Measurements from ENCODE around the gene YTHDF2.

DNA sequence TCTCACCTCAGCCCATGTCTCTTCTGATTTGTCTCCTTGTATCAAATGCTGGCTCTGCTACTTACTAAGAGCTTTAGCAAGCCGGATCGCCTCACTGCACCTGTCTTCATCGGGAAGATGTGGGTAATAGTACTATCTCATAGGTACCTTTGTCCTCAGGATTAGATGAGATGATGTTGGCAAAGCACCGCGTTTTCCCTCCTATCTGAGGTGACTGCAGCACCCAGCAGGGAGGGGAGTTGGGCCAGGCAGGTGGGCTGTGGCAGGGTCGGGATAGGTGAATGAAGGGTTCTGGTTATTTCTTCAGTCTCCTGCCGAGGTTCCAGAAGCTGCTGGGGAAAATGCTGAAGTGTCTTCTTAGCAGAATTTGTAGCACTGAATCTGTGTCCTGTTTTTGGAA, 80.4 kb downstream of the YTHDF2 start:
- TF ChIP-seq EZH2 (IDR thresholded peaks at IDR 0.05; ENCODE audit: borderline replicate concordance, low read length), result no peak
- TF ChIP-seq, protein P1, sequence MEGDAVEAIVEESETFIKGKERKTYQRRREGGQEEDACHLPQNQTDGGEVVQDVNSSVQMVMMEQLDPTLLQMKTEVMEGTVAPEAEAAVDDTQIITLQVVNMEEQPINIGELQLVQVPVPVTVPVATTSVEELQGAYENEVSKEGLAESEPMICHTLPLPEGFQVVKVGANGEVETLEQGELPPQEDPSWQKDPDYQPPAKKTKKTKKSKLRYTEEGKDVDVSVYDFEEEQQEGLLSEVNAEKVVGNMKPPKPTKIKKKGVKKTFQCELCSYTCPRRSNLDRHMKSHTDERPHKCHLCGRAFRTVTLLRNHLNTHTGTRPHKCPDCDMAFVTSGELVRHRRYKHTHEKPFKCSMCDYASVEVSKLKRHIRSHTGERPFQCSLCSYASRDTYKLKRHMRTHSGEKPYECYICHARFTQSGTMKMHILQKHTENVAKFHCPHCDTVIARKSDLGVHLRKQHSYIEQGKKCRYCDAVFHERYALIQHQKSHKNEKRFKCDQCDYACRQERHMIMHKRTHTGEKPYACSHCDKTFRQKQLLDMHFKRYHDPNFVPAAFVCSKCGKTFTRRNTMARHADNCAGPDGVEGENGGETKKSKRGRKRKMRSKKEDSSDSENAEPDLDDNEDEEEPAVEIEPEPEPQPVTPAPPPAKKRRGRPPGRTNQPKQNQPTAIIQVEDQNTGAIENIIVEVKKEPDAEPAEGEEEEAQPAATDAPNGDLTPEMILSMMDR (conservative IDR thresholded peaks at IDR 0.05 in 1 of 2, IDR thresholded peaks at IDR 0.05 in 1 of 2; ENCODE audit: extremely low read depth in 1 of 2, insufficient read depth in 1 of 2, low read depth in 1 of 2, low read length in 2 of 2), result no peak

Measured in mammary epithelial cell (primary cell).